HL-60 (cell line): ENCODE data around the gene PLEKHG4B.

Source experiments
- DNase-seq, 2 experiments: peaks; one replicate each; pipeline ENCODE4 v3.0.0-alpha.2; 2010 to 2020; ENCODE audit warnings: low read depth in 1 of 2, low spot score in 1 of 2
- H3K27ac ChIP-seq: fragments of 250-450 bp; sonication (Bioruptor Pico); replicated peaks from 2 replicates; pipeline ENCODE4 v1.5.1; 2020; ENCODE audit warnings: mild to moderate bottlenecking, moderate library complexity
- H3K27me3 ChIP-seq: fragments of 250-450 bp; sonication (Bioruptor Pico); 2 replicates; pipeline ENCODE4 v1.5.1; 2021; ENCODE audit warnings: mild to moderate bottlenecking, moderate library complexity; ENCODE audit not compliant: insufficient read depth, poor library complexity, severe bottlenecking
- H3K4me3 ChIP-seq: replicated peaks from 2 replicates; pipeline ENCODE4 v1.5.1; 2011; ENCODE audit warnings: mild to moderate bottlenecking, control low read depth, low read length; ENCODE audit not compliant: insufficient read depth
- GABPA ChIP-seq: IDR thresholded peaks from 2 replicates; pipeline ENCODE4 v1.6.1; 2012; ENCODE audit warnings: low read depth
- POLR2AphosphoS5 ChIP-seq: IDR thresholded peaks from 2 replicates; pipeline ENCODE4 v1.6.1; 2012; ENCODE audit warnings: low read depth
- SPI1 ChIP-seq: IDR thresholded peaks from 2 replicates; pipeline ENCODE4 v1.6.1; 2012; ENCODE audit warnings: low read depth, mild to moderate bottlenecking, borderline replicate concordance
- TF ChIP-seq, protein P1 (sequence below): IDR thresholded peaks from one replicate; pipeline ENCODE4 v1.5.1; 2011; ENCODE audit warnings: low read length, control low read depth, inconsistent platforms; ENCODE audit not compliant: insufficient read depth
- TF ChIP-seq, protein P2 (sequence below): IDR thresholded peaks from 2 replicates; pipeline ENCODE4 v1.6.1; 2012; ENCODE audit warnings: low read depth; ENCODE audit not compliant: insufficient replicate concordance

PLEKHG4B gene

DNA sequence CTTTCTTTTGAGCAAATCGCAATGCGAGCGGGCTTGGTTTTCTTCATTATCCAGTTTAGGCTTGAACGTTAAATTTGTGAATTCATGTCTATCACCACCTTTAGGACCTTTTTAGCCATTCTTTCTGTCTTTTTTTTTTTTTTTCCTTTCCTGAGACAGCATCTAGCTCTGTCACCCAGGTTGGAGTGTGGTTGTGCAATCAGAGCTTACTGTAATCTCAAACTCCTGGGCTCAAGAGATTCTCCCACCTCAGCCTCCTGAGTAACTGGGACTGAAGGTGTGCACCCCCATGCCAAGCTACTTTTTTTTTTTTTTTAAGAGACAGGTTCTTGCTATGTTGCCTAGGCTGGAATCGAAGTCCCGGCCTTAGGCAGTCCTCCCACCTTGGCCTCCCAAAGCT is 60.1 kb downstream of the PLEKHG4B start:
- H3K27me3 ChIP-seq: no peaks in the 10 kb centered on the region
- no peak for TF ChIP-seq GABPA
- TF ChIP-seq, protein P1, sequence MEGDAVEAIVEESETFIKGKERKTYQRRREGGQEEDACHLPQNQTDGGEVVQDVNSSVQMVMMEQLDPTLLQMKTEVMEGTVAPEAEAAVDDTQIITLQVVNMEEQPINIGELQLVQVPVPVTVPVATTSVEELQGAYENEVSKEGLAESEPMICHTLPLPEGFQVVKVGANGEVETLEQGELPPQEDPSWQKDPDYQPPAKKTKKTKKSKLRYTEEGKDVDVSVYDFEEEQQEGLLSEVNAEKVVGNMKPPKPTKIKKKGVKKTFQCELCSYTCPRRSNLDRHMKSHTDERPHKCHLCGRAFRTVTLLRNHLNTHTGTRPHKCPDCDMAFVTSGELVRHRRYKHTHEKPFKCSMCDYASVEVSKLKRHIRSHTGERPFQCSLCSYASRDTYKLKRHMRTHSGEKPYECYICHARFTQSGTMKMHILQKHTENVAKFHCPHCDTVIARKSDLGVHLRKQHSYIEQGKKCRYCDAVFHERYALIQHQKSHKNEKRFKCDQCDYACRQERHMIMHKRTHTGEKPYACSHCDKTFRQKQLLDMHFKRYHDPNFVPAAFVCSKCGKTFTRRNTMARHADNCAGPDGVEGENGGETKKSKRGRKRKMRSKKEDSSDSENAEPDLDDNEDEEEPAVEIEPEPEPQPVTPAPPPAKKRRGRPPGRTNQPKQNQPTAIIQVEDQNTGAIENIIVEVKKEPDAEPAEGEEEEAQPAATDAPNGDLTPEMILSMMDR: no peak
- TF ChIP-seq, protein P2, sequence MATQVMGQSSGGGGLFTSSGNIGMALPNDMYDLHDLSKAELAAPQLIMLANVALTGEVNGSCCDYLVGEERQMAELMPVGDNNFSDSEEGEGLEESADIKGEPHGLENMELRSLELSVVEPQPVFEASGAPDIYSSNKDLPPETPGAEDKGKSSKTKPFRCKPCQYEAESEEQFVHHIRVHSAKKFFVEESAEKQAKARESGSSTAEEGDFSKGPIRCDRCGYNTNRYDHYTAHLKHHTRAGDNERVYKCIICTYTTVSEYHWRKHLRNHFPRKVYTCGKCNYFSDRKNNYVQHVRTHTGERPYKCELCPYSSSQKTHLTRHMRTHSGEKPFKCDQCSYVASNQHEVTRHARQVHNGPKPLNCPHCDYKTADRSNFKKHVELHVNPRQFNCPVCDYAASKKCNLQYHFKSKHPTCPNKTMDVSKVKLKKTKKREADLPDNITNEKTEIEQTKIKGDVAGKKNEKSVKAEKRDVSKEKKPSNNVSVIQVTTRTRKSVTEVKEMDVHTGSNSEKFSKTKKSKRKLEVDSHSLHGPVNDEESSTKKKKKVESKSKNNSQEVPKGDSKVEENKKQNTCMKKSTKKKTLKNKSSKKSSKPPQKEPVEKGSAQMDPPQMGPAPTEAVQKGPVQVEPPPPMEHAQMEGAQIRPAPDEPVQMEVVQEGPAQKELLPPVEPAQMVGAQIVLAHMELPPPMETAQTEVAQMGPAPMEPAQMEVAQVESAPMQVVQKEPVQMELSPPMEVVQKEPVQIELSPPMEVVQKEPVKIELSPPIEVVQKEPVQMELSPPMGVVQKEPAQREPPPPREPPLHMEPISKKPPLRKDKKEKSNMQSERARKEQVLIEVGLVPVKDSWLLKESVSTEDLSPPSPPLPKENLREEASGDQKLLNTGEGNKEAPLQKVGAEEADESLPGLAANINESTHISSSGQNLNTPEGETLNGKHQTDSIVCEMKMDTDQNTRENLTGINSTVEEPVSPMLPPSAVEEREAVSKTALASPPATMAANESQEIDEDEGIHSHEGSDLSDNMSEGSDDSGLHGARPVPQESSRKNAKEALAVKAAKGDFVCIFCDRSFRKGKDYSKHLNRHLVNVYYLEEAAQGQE: no peak
- no peak for DNase-seq
- no peak overlapping the region for H3K4me3 ChIP-seq
- H3K27ac ChIP-seq: no peak overlapping the region

DNA sequence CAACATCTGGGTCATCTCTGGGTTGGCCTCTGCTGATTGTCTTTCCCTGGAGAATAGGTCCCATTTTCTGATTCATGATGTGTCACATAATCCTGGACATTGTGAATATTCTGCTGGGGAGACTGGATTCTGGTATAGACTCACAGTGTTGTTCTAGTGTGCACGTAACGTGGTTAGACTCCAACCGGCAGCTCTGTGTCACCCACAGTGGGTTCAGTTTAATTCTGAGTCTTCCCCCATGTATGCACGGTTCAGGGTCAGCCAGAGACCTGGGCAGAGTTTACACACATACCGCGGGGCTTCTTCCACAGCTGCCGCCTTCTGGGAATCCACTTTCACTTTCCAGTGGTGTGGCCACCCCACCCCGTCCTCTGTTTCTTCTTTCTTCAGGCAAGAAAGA is 61.3 kb downstream of the PLEKHG4B start:
- no peaks in the 10 kb centered on the region for H3K27me3 ChIP-seq
- DNase-seq: no peak
- no peak overlapping the region for H3K4me3 ChIP-seq
- no peak overlapping the region for H3K27ac ChIP-seq
- TF ChIP-seq, protein P2: no peak
- TF ChIP-seq GABPA: no peak

DNA sequence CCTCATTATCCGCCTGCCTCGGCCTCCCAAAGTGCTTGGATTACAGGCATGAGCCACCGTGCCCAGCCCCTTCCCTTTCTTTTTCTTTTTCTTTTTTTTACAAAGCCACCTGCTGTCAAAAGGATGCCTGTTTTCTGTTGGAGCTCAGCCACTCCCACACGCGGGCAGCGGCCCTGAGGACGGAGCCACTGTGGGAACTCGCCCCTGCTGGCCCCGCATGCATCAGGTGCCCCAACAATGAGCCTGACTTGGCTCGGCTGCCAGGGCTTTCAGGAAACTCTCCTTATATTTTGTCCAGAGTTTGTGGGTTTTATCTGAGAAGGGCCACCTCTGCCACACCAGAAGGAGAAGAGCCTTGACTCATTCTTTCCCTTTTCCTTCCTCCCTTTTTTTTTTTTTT is 62.3 kb downstream of the PLEKHG4B start:
- TF ChIP-seq SPI1 (no peak), POLR2AphosphoS5 (no peak)
- TF ChIP-seq, protein P1: no peak
- peaks cover 3% of the 10 kb centered on the region for H3K27me3 ChIP-seq
- no peak overlapping the region for H3K4me3 ChIP-seq
- H3K27ac ChIP-seq: no peak overlapping the region
- DNase-seq: no peak

DNA sequence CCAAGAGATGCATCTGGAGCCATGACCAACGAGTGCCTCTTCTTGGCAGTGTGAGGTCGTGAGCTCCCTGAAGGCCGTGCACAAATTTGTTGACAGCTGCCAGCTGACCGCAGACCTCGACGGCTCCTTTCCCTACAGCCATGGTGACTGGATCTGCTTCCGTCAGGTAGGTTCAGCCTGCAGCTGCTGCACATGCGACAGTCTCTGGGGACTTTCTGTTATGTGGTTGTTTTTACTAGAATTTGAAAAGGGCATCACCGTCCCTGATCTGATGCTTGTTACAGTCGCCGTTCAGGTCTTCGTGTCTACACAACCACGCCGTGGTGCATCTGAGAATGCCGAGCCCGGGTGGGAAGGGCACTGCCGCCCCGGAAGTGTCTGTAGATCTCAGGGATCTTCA is 62.9 kb downstream of the PLEKHG4B start:
- Histone ChIP-seq H3K4me3 (no peak overlapping the region), H3K27me3 (peaks cover 7% of the 10 kb centered on the region), H3K27ac (no peak overlapping the region)
- no peak for DNase-seq
- TF ChIP-seq GABPA: no peak
- TF ChIP-seq, protein P2: no peak
- no peak for TF ChIP-seq SPI1
- TF ChIP-seq POLR2AphosphoS5: no peak
- TF ChIP-seq, protein P1: no peak
